WI38 (cell line): ENCODE results near the gene AMBRA1.

Source experiments
- H3K4me3 ChIP-seq: 2 replicates; pipeline ENCODE4 v1.5.1; 2011; ENCODE audit warnings: low read depth, mild to moderate bottlenecking, control low read depth, low read length
- CTCF ChIP-seq: IDR thresholded peaks from 2 replicates; pipeline ENCODE4 v1.5.1; 2012; ENCODE audit warnings: low read depth, mild to moderate bottlenecking, control low read depth, low read length

AMBRA1 gene

GRCh38 chr11:46490666-46491065 is 103.2 kb downstream of the AMBRA1 start:
- H3K4me3 ChIP-seq: no peak overlapping the region
- TF ChIP-seq CTCF: no peak

GRCh38 chr11:46489656-46490560 is 103.9 kb downstream of the AMBRA1 start:
- no peak overlapping the region for H3K4me3 ChIP-seq
- TF ChIP-seq CTCF: peak; percentile 61

GRCh38 chr11:46485856-46486443 is 107.9 kb downstream of the AMBRA1 start:
- no peak for TF ChIP-seq CTCF
- no peak overlapping the region for H3K4me3 ChIP-seq

GRCh38 chr11:46484101-46484500 is 109.7 kb downstream of the AMBRA1 start:
- no peak for TF ChIP-seq CTCF
- H3K4me3 ChIP-seq: no peak overlapping the region

- no peak for TF ChIP-seq CTCF
- no peak overlapping the region for H3K4me3 ChIP-seq
Observed at GRCh38 chr11:46480909-46481308, 112.9 kb downstream of the AMBRA1 start.

GRCh38 chr11:46480166-46480726 is 113.6 kb downstream of the AMBRA1 start:
- TF ChIP-seq CTCF: no peak
- H3K4me3 ChIP-seq: no peak overlapping the region

GRCh38 chr11:46479601-46480000 is 114.2 kb downstream of the AMBRA1 start:
- TF ChIP-seq CTCF: no peak
- no peak overlapping the region for H3K4me3 ChIP-seq
